Neural progenitor cell (in vitro differentiated cells): Measurements from ENCODE around the gene PRODH2. TPM values are rescaled to one million over a fixed set of nuclear protein-coding genes. Genes with fewer than 3 reads are reported as not detected.
A peak's percentile ranks its signal among the peaks of the same experiment; 100 is the strongest.

Experiments used
- DNase-seq: peaks from one replicate; pipeline ENCODE4 v3.0.0-alpha.2; 2016; ENCODE audit warnings: low spot score
- H2AFZ ChIP-seq: fragments of 200-600 bp; sonication (generic); replicated peaks from 2 replicates; pipeline ENCODE4 v1.6.1; 2016; ENCODE audit warnings: antibody characterized with exemption
- H3F3A ChIP-seq: fragments of 200-600 bp; sonication (generic); 2 replicates; pipeline ENCODE4 v1.6.1; 2016; ENCODE audit warnings: antibody characterized with exemption, low read depth
- H3K27ac ChIP-seq: fragments of 200-600 bp; sonication (generic); 2 replicates; pipeline ENCODE4 v1.5.1; 2016; ENCODE audit warnings: mild to moderate bottlenecking
- H3K27me3 ChIP-seq: fragments of 200-600 bp; sonication (generic); 2 replicates; pipeline ENCODE4 v1.6.1; 2016; ENCODE audit warnings: mild to moderate bottlenecking, moderate library complexity
- H3K36me3 ChIP-seq: fragments of 200-600 bp; sonication (generic); 2 replicates; pipeline ENCODE4 v1.5.1; 2016
- H3K4me1 ChIP-seq: fragments of 200-600 bp; sonication (generic); 2 replicates; pipeline ENCODE4 v1.6.1; 2016; ENCODE audit warnings: mixed run types
- H3K4me2 ChIP-seq: fragments of 200-600 bp; sonication (generic); 2 replicates; pipeline ENCODE4 v1.6.1; 2016
- H3K4me3 ChIP-seq: fragments of 200-600 bp; sonication (generic); 2 replicates; pipeline ENCODE4 v1.5.1; 2016
- H3K79me2 ChIP-seq: fragments of 200-600 bp; sonication (generic); 2 replicates; pipeline ENCODE4 v1.6.1; 2016; ENCODE audit warnings: low read depth
- H3K9ac ChIP-seq: fragments of 200-600 bp; sonication (generic); 2 replicates; pipeline ENCODE4 v1.6.1; 2016
- H3K9me3 ChIP-seq: fragments of 200-600 bp; sonication (generic); 2 replicates; pipeline ENCODE4 v1.5.1; 2016; ENCODE audit warnings: low read depth
- H4K20me1 ChIP-seq: fragments of 200-600 bp; sonication (generic); 2 replicates; pipeline ENCODE4 v1.6.1; 2016; ENCODE audit warnings: low read depth
- H3K27ac Mint-ChIP-seq: 3 replicates; pipeline ENCODE4 v1.8.0; 2021; ENCODE audit warnings: mixed read lengths
- H3K27me3 Mint-ChIP-seq: 2 replicates; pipeline ENCODE4 v1.8.0; 2022; ENCODE audit warnings: low read depth, mild to moderate bottlenecking, inconsistent platforms, moderate library complexity, mixed read lengths; ENCODE audit not compliant: insufficient read depth
- H3K36me3 Mint-ChIP-seq: 3 replicates; pipeline ENCODE4 v1.8.0; 2021; ENCODE audit warnings: mixed read lengths
- H3K4me1 Mint-ChIP-seq: 3 replicates; pipeline ENCODE4 v1.8.0; 2021; ENCODE audit warnings: mixed read lengths
- H3K4me3 Mint-ChIP-seq: 3 replicates; pipeline ENCODE4 v1.8.0; 2021; ENCODE audit warnings: mild to moderate bottlenecking, moderate library complexity, mixed read lengths
- H3K9me3 Mint-ChIP-seq: 3 replicates; pipeline ENCODE4 v1.8.0; 2020; ENCODE audit warnings: mixed read lengths
- EZH2 ChIP-seq: fragments of 200-600 bp; sonication (generic); IDR thresholded peaks from 2 replicates; pipeline ENCODE4 v1.6.1; 2017; ENCODE audit warnings: antibody characterized with exemption, mild to moderate bottlenecking, moderate library complexity
- EZH2phosphoT487 ChIP-seq: fragments of 200-600 bp; sonication (generic); IDR thresholded peaks from 2 replicates; pipeline ENCODE4 v1.6.1; 2017; ENCODE audit warnings: antibody characterized with exemption
- total RNA-seq: library from RNA; depleted of rRNA; stranded (reverse); fragments of >200 nt; gene quantifications from 2 replicates; pipeline ENCODE4 v1.2.3, GENCODE V29; 2015; ENCODE audit warnings: low replicate concordance
- TF ChIP-seq, protein P1 (sequence below): fragments of 200-600 bp; sonication (generic); IDR thresholded peaks from 2 replicates; pipeline ENCODE4 v1.5.1; 2017; ENCODE audit warnings: antibody characterized with exemption, mild to moderate bottlenecking

PRODH2 gene, protein sequence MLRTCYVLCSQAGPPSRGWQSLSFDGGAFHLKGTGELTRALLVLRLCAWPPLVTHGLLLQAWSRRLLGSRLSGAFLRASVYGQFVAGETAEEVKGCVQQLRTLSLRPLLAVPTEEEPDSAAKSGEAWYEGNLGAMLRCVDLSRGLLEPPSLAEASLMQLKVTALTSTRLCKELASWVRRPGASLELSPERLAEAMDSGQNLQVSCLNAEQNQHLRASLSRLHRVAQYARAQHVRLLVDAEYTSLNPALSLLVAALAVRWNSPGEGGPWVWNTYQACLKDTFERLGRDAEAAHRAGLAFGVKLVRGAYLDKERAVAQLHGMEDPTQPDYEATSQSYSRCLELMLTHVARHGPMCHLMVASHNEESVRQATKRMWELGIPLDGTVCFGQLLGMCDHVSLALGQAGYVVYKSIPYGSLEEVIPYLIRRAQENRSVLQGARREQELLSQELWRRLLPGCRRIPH
- not detected in 2 replicates for total RNA-seq

GRCh38 chr19:35812220-35813042 lies at the start of gene PRODH2:
TSS of gene PRODH2 (minus strand) at chr19:35812845. CDS start at chr19:35812805, 40 bp downstream.
- TF ChIP-seq EZH2phosphoT487 = no peak
- Mint-ChIP-seq H3K27me3 (peaks cover 17% of the 10 kb centered on the region), H3K9me3 (no peaks in the 10 kb centered on the region), H3K27ac (no peak within 1 kb of the TSS), H3K36me3 (no peaks in the 10 kb centered on the region), H3K4me3 (no peak within 1 kb of the TSS), H3K4me1 (no peaks in the 10 kb centered on the region)
- Histone ChIP-seq H2AFZ (no peak within 1 kb of the TSS), H3K4me2 (no peak within 1 kb of the TSS), H3K36me3 (no peaks in the 10 kb centered on the region), H3K4me1 (no peaks in the 10 kb centered on the region), H4K20me1 (no peaks in the 10 kb centered on the region), H3K9me3 (no peaks in the 10 kb centered on the region), H3F3A (no peaks in the 10 kb centered on the region), H3K4me3 (no peak within 1 kb of the TSS), H3K79me2 (no peaks in the 10 kb centered on the region), H3K27ac (no peak within 1 kb of the TSS), H3K9ac (no peak within 1 kb of the TSS), H3K27me3 (no peaks in the 10 kb centered on the region)
- DNase-seq = no peak

GRCh38 chr19:35861640-35862160 lies 49.1 kb upstream of the PRODH2 start:
- Histone ChIP-seq H4K20me1 (peaks cover 8% of the 10 kb centered on the region), H3K4me2 (peak overlapping the region; percentile 94), H3K9ac (no peak overlapping the region), H2AFZ (peak overlapping the region; percentile 76), H3K36me3 (no peaks in the 10 kb centered on the region), H3K27me3 (peaks cover 60% of the 10 kb centered on the region), H3K4me3 (peak overlapping the region; percentile 49), H3K27ac (no peak overlapping the region), H3F3A (peaks cover 21% of the 10 kb centered on the region), H3K79me2 (no peaks in the 10 kb centered on the region), H3K9me3 (no peaks in the 10 kb centered on the region), H3K4me1 (peaks cover 17% of the 10 kb centered on the region)
- Mint-ChIP-seq H3K9me3 (no peaks in the 10 kb centered on the region), H3K36me3 (peaks cover 20% of the 10 kb centered on the region), H3K4me1 (peaks cover 48% of the 10 kb centered on the region), H3K27me3 (peaks cover 17% of the 10 kb centered on the region), H3K27ac (peak overlapping the region; percentile 54), H3K4me3 (peak overlapping the region; percentile 84)
- TF ChIP-seq EZH2 (no peak), EZH2phosphoT487 (no peak)
- TF ChIP-seq, protein P1, sequence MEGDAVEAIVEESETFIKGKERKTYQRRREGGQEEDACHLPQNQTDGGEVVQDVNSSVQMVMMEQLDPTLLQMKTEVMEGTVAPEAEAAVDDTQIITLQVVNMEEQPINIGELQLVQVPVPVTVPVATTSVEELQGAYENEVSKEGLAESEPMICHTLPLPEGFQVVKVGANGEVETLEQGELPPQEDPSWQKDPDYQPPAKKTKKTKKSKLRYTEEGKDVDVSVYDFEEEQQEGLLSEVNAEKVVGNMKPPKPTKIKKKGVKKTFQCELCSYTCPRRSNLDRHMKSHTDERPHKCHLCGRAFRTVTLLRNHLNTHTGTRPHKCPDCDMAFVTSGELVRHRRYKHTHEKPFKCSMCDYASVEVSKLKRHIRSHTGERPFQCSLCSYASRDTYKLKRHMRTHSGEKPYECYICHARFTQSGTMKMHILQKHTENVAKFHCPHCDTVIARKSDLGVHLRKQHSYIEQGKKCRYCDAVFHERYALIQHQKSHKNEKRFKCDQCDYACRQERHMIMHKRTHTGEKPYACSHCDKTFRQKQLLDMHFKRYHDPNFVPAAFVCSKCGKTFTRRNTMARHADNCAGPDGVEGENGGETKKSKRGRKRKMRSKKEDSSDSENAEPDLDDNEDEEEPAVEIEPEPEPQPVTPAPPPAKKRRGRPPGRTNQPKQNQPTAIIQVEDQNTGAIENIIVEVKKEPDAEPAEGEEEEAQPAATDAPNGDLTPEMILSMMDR = no peak
- peak; percentile 19 for DNase-seq

DNA sequence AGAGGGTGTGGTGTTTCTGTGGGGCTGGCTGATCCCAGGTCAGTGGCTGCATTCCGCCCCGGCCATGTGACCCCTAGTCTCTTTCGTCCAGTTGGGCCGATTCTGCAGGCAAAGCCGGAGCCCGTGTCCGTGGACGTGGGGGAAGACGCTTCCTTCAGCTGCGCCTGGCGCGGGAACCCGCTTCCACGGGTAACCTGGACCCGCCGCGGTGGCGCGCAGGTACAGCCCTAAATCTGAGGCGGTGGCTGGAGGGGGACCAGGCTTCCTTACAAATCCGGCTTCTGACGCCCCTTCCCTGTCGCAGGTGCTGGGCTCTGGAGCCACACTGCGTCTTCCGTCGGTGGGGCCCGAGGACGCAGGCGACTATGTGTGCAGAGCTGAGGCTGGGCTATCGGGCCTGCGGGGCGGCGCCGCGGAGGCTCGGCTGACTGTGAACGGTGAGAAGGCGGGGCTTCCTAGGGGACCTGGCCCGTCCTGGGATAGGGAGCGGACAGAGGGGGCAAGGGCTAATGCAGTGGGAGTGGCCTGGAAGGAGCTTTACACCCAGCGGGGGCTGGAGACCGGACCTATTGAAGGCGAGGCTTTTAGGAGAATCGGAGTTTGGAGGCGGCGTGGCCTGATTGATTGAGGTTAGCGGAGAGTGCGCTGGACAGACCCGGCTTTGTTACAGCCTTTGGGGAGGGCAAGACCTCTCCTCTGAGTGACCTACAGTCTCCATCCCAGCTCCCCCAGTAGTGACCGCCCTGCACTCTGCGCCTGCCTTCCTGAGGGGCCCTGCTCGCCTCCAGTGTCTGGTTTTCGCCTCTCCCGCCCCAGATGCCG lies 48.4 kb upstream of the PRODH2 start:
- Histone ChIP-seq H3K9me3 (no peaks in the 10 kb centered on the region), H2AFZ (peak overlapping the region; percentile 76), H3K9ac (no peak overlapping the region), H3K27ac (no peak overlapping the region), H3F3A (peaks cover 28% of the 10 kb centered on the region), H3K36me3 (no peaks in the 10 kb centered on the region), H4K20me1 (peaks cover 8% of the 10 kb centered on the region), H3K4me1 (peaks cover 18% of the 10 kb centered on the region), H3K79me2 (no peaks in the 10 kb centered on the region), H3K27me3 (peaks cover 66% of the 10 kb centered on the region), H3K4me3 (peak overlapping the region; percentile 49), H3K4me2 (peak overlapping the region; percentile 94)
- Mint-ChIP-seq H3K27me3 (peaks cover 17% of the 10 kb centered on the region), H3K4me1 (peaks cover 48% of the 10 kb centered on the region), H3K36me3 (peaks cover 18% of the 10 kb centered on the region), H3K27ac (peak overlapping the region; percentile 54), H3K4me3 (peak overlapping the region; percentile 84), H3K9me3 (no peaks in the 10 kb centered on the region)
- no peak for TF ChIP-seq EZH2phosphoT487
- no peak for TF ChIP-seq EZH2
- TF ChIP-seq, protein P1 = no peak
- peak; percentile 98 for DNase-seq
